Renal cortex interstitium (tissue), 15 donors: ENCODE measurements around the gene SPRR2F. TPM values are rescaled to one million over a fixed set of nuclear protein-coding genes. Genes with fewer than 3 reads are reported as not detected.
"Not testable (repeated sequence)": the region's sequence is repeated elsewhere in the genome, so short reads cannot be mapped to it uniquely, and the experiment has no call there.

Experiments used
- DNase-seq, 11 donors: peaks; one replicate each; pipeline ENCODE4 v3.0.0-alpha.2; 2013; ENCODE audit warnings: low read depth in 9 of 11, low spot score in 4 of 11; ENCODE audit errors: extremely low read depth in 1 of 11
- long read RNA-seq, 16 experiments: transcript quantifications; one replicate each; lab custom pipeline, GENCODE V29; 2026
- polyA plus RNA-seq, 3 donors: library from polyadenylated mRNA; unstranded; fragments of 120-200 nt; gene quantifications; one replicate each; pipeline ENCODE4 v1.2.1, GENCODE V29; 2013; ENCODE audit not compliant: insufficient read length in 3 of 3

The SPRR2F gene
- not detected for polyA plus RNA-seq
- long read RNA-seq, donor 1: 0 reads
- long read RNA-seq, donor 2: 0 reads
- long read RNA-seq, donor 3: 0 reads
- long read RNA-seq, donor 4: 0 reads
- long read RNA-seq, donor 5: 0 reads
- long read RNA-seq, donor 6: 0 reads
- long read RNA-seq, donor 7: 0 reads
- long read RNA-seq, donor 8: 0 reads
- long read RNA-seq, donor 9: 0 reads
- long read RNA-seq, donor 10: 0 reads
- long read RNA-seq, donor 11: 0 reads
- long read RNA-seq, donor 12: 0 reads
- long read RNA-seq, donor 13: 0 reads
- long read RNA-seq, donor 14: 0 reads
- long read RNA-seq, donor 15: 0 reads
- long read RNA-seq, donor 16: 0 reads

DNA sequence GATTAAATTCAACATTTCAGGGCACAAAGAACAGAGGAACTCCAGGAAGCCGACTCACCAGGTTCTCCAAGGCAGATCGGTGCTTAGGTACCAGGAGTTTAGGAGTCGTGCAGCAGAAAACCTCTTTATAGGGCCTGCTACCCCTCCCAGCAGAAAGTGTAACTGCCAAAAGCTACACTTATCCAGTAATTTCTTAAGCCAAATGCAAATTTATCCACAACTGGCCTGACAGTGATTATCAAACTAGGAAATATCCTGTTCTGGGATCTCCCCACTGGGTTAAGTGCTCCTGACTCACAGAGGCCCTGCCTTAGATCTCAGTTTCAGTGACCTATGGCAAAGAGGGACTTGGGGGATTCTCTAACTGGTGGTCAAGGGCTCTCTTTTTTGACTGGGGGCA, at the start of gene SPRR2F:
Gene SPRR2F, minus strand, starts transcription at position 101 of the 400 bp plus-strand sequence. CDS start 783 bp downstream, outside the sequence.
- DNase-seq: no peak

DNA sequence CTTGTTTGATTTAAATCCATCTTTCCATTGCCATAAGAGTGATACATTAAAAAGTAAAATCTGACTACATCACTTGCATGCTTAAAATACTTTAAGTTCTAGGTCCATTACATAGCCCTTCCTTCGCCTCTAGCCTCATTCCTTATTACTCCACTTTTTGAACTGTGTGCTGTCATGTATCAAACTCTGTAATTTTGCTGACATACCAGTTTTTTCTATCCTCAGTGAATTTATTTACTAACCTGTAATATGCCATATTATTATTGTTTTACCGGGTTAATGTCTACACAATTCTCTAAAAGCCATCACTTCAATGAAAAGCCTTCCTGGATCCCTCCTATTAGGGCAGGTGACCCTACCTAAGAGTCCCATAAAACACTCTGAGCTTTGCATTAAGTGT, 42.2 kb upstream of the SPRR2F start:
- no peak for DNase-seq

GRCh38 chr1:153152481-153152880, 39.2 kb upstream of the SPRR2F start:
- DNase-seq: no peak

DNA sequence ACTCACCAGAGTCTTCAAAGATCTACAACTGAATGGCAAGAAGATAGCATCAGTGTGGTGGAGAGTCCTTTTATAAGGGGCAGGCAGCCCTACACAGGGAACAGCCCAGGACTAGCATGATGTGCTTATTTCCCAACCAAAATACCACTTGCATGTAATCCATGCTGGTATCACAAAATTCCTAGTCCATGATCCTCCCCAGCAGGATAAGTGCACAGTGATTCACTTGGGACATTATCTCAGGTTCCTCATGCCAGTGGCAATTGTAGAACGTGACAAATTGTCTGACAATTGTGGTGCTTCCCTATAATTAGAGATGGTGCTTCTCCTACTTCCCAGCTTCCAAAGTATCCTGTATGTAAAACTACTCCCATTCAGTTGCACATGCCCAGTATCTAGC, 37.5 kb upstream of the SPRR2F start, which contains the start of gene SPRR2G:
Gene SPRR2G, minus strand, starts transcription at position 45 of the 400 bp plus-strand sequence. CDS start 780 bp downstream, outside the sequence.
- no peak for DNase-seq

DNA sequence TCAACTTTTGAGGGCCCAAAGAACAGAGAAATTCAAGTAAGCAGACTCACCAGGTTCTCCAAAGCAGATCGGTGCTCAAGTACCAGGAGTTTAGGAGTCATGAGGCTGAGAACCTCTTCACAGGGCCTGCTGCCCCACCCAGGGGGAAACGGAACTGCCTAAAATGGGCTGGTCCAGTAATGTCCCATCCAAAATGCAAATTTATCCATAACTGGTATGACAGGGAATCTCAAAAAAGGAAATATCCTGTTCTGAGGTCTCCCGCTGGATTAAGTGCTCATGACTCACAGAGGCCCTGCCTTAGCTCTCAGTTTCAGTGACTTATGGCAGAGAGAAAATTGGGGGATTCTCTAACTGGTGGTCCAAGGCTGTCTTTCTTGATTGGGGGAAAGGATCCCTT, 28.1 kb upstream of the SPRR2F start:
- DNase-seq: no peak

- DNase-seq: no peak
These were observed 27.2 kb upstream of the SPRR2F start for GRCh38 chr1:153140484-153140883.

GRCh38 chr1:153133743-153134142, 20.4 kb upstream of the SPRR2F start:
- DNase-seq: no peak

DNA sequence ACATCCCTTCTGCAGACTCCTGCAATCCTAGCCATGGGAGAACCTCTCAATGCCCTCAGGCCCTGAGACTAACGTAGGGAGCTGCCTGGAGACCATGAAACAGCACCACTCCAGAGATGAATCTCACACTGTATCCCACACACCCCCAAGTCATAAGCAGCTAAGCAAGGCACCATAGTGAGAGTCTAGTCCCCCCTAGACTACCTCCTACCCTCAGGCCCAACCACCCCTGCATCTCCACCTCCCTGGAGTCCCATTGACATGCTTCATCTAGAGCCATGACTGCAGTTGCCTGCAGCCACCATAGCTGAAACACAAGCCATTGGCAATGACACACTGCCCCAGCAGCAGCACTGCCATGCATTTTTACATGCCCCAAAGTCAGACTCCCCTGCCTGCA, 20.0 kb upstream of the SPRR2F start:
- no peak for DNase-seq

DNA sequence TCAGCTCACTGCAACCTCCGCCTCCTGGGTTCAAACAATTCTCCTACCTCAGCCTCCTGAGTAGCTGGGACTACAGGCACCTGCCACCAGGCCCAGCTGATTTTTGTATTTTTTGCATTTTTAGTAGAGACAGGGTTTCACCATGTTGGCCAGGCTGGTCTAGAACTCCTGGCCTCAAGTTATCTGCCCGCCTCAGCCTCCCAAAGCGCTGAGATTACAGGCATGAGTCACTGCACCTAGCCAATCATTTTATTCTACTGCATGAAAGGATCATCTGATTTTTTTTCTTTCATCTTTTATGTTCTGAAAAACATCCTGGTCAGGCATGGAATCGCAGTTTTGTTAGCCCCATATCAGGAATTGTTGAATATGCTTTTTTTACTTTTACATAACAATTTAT, 15.4 kb upstream of the SPRR2F start:
- DNase-seq: not testable (repeated sequence)

- DNase-seq: no peak
These were observed 14.0 kb upstream of the SPRR2F start for GRCh38 chr1:153127296-153127695.

GRCh38 chr1:153125536-153125935, 12.2 kb upstream of the SPRR2F start:
- DNase-seq: no peak

- DNase-seq: not testable (repeated sequence)
These were observed 10.5 kb upstream of the SPRR2F start for GRCh38 chr1:153123793-153124192.

- DNase-seq: peak; percentile 25 to 76 (median 55)
These were observed 9.6 kb upstream of the SPRR2F start for GRCh38 chr1:153122831-153123421.

DNA sequence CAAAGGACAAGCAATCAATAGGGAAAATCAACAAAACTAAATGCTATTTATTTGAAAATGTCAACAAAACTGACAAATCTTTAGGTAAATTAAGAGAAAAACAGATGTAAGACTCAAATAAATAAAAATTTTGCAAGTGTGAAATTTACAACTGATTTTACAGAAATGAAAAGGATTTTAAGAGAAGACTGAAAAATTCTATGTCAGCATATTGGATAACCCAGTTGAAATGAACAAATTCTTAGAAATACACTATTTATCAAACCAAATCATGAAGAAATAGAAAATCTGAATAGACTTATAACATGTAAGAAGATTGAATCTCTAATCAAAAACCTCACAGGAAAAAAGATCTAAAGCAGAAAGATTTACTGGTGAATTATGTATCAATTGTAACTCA, 7.6 kb upstream of the SPRR2F start:
- no peak for DNase-seq

DNA sequence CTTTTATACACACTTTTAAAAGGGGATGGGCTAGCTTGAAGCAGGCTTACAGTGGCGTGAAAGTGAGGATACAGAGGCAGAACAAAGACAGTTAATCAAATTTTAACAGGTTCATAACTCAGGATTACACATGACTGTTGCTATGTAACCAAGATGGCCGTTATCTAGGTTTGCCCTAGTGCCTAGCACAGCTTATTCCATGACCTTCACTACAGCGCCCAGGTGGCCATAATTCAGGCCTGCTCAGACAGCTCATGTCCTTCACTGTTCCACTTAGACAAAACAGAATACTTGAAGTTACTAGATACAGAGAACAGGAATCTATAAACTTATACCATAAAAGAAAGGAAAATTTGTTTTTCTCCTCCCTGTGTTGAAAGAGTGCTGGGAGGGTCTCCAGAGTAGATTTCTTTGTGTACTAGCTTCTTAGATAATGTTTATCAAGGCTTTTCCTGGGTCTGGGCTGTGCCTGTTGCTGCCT, 6.2 kb upstream of the SPRR2F start:
- DNase-seq: no peak

GRCh38 chr1:153115264-153115663, 1.9 kb upstream of the SPRR2F start:
- not testable (repeated sequence) for DNase-seq

DNA sequence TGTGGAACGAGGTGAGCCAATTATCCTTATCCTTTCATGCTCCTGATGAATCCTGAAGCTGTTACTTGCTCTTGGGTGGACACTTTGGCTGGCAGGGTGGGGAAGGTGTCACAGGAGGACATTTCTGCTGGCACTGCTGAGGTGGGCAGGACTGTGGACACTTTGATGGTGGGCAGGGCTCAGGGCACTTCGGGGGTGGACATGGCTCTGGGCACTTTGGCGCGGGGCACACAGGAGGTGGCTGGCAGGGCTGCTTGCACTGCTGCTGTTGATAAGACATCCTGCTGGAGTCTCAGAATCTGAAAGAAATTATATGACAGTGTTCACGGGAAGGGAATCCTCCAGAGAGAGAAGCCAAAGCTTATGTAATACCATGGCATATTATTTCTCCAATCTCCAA, 862 bp downstream of the SPRR2F start:
- not testable (repeated sequence) for DNase-seq

DNA sequence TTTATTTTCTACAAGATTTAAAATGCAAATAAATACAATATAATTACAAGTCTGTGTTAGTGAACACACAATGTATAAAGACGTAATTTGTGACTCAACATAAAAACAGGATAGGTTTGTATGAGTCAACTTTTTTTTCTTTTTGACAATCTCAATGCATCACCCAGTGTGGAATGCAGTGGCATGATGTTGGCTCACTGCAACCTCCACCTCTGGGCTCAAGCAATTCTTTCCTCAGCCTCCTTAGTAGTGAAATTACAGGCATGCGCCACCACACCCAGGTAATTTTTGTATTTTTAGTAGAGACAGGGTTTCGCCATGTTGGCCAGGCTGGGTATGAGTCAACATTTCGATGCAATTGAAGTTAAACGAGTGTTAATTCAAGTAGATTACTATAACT, 13.1 kb downstream of the SPRR2F start:
- DNase-seq: no peak

DNA sequence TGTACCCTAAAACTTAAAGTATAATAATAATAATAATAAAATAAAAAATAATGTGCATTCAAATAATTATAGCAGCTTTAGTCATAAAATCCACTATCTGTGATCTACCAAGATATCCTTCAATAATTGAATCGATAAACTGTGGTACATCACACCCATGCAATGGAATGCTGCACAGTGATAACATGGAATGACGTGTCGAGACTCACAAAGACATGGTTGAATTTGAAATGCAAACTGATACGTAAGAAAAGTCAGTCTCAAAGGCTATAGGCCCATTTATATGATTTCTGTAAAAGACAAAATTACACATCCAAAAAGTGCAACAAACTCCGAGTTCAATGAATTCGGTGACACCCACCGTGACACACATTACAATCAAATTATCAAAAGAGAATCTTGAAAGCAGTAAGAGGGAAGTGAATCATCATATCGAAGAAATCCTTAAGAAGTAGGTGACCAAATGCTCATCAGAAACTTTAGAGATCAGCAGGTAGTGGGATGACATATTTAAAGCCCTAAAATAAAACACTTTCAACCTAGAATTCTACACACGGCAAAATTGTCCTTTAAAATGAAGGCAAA, 13.8 kb downstream of the SPRR2F start:
- no peak for DNase-seq

DNA sequence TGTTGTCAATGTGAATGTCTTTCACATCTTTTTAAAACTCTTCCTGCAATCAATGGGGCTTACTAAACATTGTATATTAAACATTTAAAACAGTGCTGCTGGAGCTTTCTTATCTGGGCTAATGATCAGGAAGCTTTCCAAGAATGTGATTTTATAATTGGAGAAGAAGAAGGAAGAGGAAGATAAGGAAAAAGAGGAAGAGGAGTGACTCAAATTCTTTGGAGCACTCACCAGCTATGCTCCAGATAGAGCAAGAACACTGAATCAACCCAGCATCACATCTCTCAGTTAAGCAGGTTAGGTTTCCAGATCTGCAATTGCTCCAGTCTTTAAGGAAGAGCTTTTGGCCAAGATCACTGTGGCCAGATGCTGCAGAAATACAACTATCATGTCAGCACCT, 17.6 kb downstream of the SPRR2F start:
- no peak for DNase-seq
